ENCODE measurements around the gene OPCML. TPM values are rescaled to one million over a fixed set of nuclear protein-coding genes. Genes with fewer than 3 reads are reported as not detected.

Gene OPCML
- total RNA-seq, 1 experiment from 2014 or later, result not detected

- CTCF ChIA-PET, result no interaction called here
- BruUV-seq (replicated peaks), result no TSS peak
- H3K27me3 Mint-ChIP-seq (ENCODE audit: insufficient read depth, unreplicated experiment), result peaks cover 25% of the 10 kb centered on the region
- H3K9me3 ChIP-seq, result 0 out of 2 replicates have a peak, but pooled peaks cover 7% of the 10 kb centered on the region
- no peaks in the 10 kb centered on the region for H3K9me3 Mint-ChIP-seq (ENCODE audit: unreplicated experiment)
- no peak overlapping the region for H3K27ac Mint-ChIP-seq (ENCODE audit: unreplicated experiment)
- intact Hi-C loops (cut with micrococcal nuclease; ENCODE audit: unreplicated experiment), result no loop called here
- no peaks in the 10 kb centered on the region for H3K4me1 Mint-ChIP-seq (ENCODE audit: low read depth, unreplicated experiment)
- POLR2A ChIA-PET, result no interaction called here
- no peak for TF ChIP-seq CTCF (IDR thresholded peaks at IDR 0.05; ENCODE audit: insufficient read depth in 1 of 2, low read depth in 1 of 2, low read length in 1 of 2, severe bottlenecking in 1 of 2, unreplicated experiment in 1 of 2)
- no peaks in the 10 kb centered on the region for H3K36me3 Mint-ChIP-seq (ENCODE audit: insufficient read depth, unreplicated experiment)
- H3K36me3 ChIP-seq (ENCODE audit: control insufficient read depth, insufficient read depth, low read length), result no peaks in the 10 kb centered on the region
- H3K27me3 ChIP-seq (replicated peaks; ENCODE audit: control insufficient read depth, insufficient read depth, low read length), result no peaks in the 10 kb centered on the region
- no peaks in the 10 kb centered on the region for H3K4me1 ChIP-seq
- no peak overlapping the region for H3K4me3 ChIP-seq (ENCODE audit: low read depth, low read length)
- no peak for DNase-seq
- no peak overlapping the region for H3K4me3 Mint-ChIP-seq (ENCODE audit: unreplicated experiment)
These were observed 570.3 kb downstream of the OPCML start for GRCh38 chr11:132962041-132962440.

GRCh38 chr11:132961453-132961852, 570.8 kb downstream of the OPCML start:
- no peak for TF ChIP-seq CTCF (IDR thresholded peaks at IDR 0.05; ENCODE audit: insufficient read depth in 1 of 2, low read depth in 1 of 2, low read length in 1 of 2, severe bottlenecking in 1 of 2, unreplicated experiment in 1 of 2)
- POLR2A ChIA-PET, result no interaction called here
- Mint-ChIP-seq H3K36me3 (ENCODE audit: insufficient read depth, unreplicated experiment) (no peaks in the 10 kb centered on the region), H3K9me3 (ENCODE audit: unreplicated experiment) (no peaks in the 10 kb centered on the region), H3K4me3 (ENCODE audit: unreplicated experiment) (no peak overlapping the region), H3K27ac (ENCODE audit: unreplicated experiment) (no peak overlapping the region), H3K4me1 (ENCODE audit: low read depth, unreplicated experiment) (no peaks in the 10 kb centered on the region), H3K27me3 (ENCODE audit: insufficient read depth, unreplicated experiment) (peaks cover 25% of the 10 kb centered on the region)
- no peak for DNase-seq
- Histone ChIP-seq H3K36me3 (ENCODE audit: control insufficient read depth, insufficient read depth, low read length) (no peaks in the 10 kb centered on the region), H3K4me1 (no peaks in the 10 kb centered on the region), H3K4me3 (ENCODE audit: low read depth, low read length) (no peak overlapping the region), H3K27me3 (replicated peaks; ENCODE audit: control insufficient read depth, insufficient read depth, low read length) (no peaks in the 10 kb centered on the region), H3K9me3 (0 out of 2 replicates have a peak, but pooled peaks cover 7% of the 10 kb centered on the region)
- intact Hi-C loops (cut with micrococcal nuclease; ENCODE audit: unreplicated experiment), result no loop called here
- BruUV-seq (replicated peaks), result no TSS peak
- CTCF ChIA-PET, result no interaction called here

- Mint-ChIP-seq H3K27me3 (ENCODE audit: insufficient read depth, unreplicated experiment) (peaks cover 25% of the 10 kb centered on the region), H3K4me1 (ENCODE audit: low read depth, unreplicated experiment) (no peaks in the 10 kb centered on the region), H3K4me3 (ENCODE audit: unreplicated experiment) (no peak overlapping the region), H3K36me3 (ENCODE audit: insufficient read depth, unreplicated experiment) (no peaks in the 10 kb centered on the region), H3K27ac (ENCODE audit: unreplicated experiment) (no peak overlapping the region), H3K9me3 (ENCODE audit: unreplicated experiment) (no peaks in the 10 kb centered on the region)
- CTCF ChIA-PET, result no interaction called here
- POLR2A ChIA-PET, result no interaction called here
- intact Hi-C loops (cut with micrococcal nuclease; ENCODE audit: unreplicated experiment), result no loop called here
- Histone ChIP-seq H3K4me3 (ENCODE audit: low read depth, low read length) (no peak overlapping the region), H3K36me3 (ENCODE audit: control insufficient read depth, insufficient read depth, low read length) (no peaks in the 10 kb centered on the region), H3K27me3 (replicated peaks; ENCODE audit: control insufficient read depth, insufficient read depth, low read length) (no peaks in the 10 kb centered on the region), H3K9me3 (0 out of 2 replicates have a peak, but pooled peaks cover 7% of the 10 kb centered on the region), H3K4me1 (no peaks in the 10 kb centered on the region)
- no TSS peak for BruUV-seq (replicated peaks)
- no peak for DNase-seq
- no peak for TF ChIP-seq CTCF (IDR thresholded peaks at IDR 0.05; ENCODE audit: insufficient read depth in 1 of 2, low read depth in 1 of 2, low read length in 1 of 2, severe bottlenecking in 1 of 2, unreplicated experiment in 1 of 2)
These were observed 571.8 kb downstream of the OPCML start for GRCh38 chr11:132960273-132961078.
